Forelimb muscle (tissue), 1 donor: ENCODE results near the gene ABI3BP. TPM values are rescaled to one million over a fixed set of nuclear protein-coding genes. Genes with fewer than 3 reads are reported as not detected.

ENCODE experiments used
- DNase-seq: peaks from one replicate; pipeline ENCODE4 v3.0.0-alpha.2; 2013; ENCODE audit warnings: low read depth
- polyA plus RNA-seq: library from polyadenylated mRNA; unstranded; fragments of 120-200 nt; gene quantifications from one replicate; pipeline ENCODE4 v1.2.1, GENCODE V29; 2013; ENCODE audit not compliant: insufficient read length

Gene ABI3BP
- polyA plus RNA-seq, 1 donor: 265 TPM

DNA sequence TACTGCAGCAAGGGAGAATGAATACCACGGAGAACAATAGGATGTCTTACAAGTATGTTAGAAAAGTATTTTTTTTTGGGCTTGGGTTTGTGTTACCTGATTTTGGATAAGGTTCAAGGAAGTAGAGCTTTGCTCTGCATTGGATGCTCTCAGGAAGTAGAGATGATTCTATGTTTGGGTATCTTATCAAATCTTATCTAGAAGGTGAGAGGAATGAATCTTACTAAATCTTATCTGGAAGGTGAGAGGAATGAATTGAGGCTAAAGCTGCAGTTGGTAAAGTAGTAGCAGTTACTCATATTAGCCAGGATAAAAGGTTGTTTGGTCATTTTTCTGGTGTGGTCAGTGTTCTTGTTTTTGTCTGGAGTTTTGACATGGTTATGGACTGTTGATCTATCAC, 266.5 kb downstream of the ABI3BP start:
- DNase-seq: no peak

DNA sequence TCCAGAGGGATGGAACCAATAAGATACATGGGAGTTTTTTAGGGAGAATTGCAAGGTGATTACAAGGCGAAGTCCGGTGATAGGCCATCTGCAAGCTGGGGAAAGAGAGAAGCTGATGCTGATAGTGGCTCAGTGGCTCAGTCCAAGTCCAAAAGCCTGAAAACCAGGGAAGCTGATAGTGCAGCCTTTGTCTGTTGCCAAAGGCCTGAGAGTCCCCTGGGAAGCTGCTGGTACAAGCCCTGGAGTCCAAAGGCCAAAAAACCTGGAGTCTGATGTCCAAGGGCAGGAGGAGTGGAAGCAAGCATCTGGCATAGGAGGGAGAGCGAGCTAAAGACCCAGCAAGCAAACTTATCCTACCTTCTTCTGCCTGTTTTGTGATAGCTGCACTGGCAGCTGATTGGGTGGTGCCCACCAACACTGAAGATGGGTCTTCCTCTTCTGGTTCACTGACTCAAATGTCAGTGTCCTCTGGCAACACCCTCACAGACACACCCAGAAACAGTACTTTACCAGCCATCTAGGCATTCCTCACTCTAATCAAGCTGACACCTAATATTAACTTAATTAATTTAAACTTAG, 267.2 kb downstream of the ABI3BP start:
- DNase-seq: no peak

DNA sequence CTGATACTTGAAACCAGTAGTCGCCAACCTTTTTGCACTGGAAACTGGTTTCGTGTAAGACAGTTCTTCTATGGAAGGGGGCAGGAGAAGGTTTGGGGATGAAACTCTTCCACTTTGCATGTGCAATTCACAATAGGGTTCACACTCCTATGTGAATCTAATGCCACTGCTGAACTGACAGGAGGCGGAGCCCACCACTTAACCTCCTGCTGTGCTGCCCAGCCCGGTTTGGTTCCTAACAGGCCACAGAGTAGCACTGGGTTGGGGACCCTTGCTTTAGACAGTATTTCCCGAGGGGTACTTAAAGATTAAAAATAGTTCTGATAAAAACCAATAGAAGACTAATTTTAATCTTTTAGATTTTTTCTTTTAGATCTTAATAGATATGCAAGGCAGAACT, 272.8 kb downstream of the ABI3BP start:
- DNase-seq: no peak

DNA sequence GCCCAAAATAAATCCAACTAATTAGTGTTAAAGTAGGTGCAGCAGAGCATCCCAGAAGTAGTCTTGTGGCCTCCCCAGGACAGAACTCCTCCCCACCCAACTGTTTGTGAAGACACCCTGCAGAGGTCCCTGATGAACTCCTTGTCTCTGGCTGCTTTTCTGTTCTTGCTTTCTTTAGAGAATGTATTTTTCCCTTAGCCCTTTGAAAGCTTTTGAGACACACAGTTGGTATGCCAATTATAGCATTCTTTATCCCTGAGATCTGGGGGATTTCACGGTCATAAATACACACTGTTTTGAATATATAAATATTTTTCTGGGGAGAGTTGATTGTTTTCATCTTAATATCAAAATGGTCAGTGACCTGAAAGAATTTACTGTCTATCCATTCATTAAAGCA, 274.1 kb downstream of the ABI3BP start:
- DNase-seq: no peak

DNA sequence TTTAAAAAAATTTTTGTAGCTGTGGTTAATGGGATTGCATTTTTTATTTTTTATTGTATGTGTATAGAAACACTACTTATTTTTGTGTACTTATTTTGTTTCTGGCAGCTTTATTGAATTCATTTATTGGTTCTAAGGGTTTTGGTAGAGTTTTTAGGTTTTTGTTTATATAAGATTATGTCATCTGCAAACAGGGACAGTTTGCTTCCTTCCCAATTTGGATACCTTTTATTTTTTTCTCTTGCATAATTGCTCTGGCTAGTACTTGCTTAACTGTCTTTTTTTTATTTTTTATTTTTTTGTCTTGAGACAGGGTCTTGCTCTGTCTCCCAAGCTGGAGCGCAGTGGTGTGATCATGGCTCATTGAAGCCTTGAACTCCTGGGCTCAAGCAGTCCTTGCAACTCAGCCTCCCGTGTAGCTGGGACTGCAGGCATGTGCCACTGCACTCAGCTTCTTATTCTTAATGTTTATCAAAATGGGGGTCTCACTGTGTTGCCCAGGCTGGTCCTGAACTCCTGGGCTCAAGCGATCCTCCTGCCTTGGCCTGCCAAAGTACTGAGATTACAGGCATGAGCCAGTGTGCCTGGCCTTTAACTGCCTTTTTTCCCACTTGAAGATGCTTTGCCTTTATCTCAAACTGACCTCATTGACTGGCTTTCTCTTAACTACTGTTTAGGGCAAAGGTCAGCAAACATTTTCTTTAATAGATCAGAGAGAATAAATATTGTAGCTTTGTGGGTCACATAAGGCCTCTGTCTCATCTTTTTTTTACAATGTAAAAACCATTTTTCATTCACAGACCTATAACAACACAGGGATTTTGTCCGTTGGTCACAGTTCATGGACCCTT, 275.4 kb downstream of the ABI3BP start:
- DNase-seq: no peak

DNA sequence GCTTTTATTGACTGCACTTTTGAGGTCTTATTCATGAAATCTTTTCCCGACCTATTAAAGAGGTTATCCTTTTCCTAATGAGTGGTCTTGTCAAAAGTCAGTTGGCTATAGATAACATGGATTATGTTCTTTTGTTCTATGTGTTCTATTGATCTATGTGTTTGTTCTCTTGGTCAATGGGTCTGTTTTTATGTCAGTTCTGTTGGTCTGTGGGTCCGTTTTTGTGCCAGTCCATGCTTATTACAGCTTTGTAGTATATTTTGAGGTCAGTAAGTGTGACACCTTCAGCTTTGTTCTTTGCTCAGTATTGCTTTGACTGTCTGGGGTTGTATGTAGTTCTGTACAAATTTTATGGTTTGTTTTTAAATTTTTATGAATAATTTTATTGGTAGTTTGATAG, 276.2 kb downstream of the ABI3BP start:
- DNase-seq: no peak

DNA sequence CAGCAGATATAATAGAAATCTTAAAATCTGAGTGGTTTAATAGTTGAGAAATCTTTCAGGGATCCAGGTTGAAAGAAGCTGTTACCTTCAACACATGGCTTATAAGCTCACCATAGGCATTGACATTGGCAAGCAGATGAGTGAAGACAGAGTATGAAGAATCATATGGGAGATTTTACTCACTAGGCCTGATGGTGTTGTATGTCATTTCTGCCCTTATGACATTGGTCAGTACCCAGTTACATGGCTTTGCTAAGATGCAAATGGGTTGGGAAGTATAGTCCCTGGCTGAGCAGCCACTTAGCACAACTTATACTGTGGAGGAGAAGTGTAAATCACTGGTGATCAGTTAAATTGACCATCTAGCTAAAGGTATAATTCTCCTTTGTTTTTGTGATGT, 278.0 kb downstream of the ABI3BP start:
- DNase-seq: no peak

DNA sequence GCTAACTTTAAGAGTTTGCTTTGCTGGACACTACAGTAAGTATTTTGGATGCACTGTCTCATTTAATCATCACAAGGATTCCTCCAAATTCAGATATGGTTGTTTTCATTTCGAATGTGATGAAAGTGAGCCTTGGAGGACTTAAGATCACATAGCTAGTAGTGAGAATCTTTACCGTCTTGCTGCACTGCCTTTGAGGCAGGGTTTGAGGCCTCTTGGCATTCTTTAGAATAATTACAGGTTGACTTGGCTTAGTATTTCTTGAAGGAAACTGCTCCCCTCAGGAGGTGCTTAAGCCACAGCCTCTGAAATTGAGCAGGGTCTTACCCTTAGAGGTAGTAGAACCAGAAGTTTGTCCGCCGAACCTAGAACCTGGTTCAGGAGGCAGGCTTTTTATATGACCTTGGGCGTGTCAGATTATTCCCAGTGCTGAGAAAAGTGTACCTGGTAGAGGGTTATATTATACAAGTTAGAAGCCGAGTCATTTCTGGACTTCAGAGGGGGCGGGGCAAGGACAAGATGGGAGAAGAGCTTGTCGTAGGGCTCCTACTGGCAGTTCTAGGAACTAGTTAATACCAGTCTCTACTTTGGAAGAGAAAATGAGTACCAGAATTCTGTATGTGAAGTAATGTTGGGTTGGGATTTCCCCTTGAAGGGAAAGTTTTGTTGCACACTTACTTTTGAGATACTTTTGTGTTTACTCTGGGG, 282.8 kb downstream of the ABI3BP start:
- DNase-seq: no peak

DNA sequence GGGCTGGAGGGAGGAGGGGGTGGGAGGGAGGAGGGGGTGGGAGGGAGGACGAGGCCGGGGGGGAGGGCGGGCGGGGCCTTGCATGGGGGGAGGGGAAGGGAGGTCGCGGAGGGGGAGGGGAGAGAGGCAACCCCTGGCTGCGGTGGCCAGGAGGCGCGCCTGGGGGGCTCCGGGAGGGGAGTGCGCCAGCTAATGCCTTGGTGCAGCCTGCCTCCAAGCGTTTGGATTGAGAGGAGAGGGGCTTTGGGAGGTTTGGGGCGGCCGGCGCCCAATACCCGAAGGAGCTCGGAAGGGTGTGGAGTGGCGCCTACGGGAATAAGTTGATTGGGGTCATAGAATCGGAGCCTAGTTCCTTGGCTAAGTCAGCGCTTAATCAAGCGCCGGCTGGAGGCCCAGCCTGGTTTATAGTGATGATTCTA, 283.4 kb downstream of the ABI3BP start:
- no peak for DNase-seq

DNA sequence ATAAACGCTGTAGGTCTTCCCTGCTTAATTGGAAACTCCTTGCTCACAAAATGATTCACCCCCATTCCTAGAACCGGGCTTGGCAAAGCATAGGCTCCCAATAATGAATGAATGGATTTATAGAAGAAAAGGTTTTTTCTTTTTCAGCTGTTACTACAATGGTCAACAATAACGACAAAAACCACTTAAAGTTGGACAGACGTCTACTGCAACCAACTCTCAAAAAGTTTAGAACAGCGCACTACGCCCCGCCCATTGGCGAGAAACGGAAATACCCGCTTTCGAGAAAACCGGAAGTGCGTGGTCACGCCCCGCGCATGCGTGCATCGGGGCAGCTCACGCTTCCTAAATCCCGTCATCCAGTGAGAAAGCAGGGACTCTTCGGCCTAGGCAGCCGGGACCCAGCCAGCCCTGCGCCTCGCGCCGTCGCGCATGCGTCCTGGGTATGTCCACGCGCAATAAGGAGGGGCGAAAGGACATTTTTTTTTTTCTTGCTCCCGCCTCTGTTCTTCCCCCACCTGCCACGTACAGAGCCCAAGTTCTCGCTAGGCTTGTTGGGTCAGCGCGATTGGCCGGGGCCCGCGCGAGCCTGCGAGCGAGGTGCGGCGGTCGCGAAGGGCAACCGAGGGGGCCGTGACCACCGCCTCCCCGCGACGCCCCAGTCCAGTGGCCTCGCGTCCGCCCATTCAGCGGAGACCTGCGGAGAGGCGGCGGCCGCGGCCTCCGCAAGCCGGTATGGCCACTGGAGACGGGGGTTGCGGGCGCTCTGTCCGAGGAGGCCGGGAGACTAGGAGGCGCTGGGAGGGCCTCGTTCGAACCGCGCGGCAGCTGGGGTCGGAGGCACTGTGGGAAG, 284.0 kb downstream of the ABI3BP start, which contains the start of gene TFG:
TSS of gene TFG (plus strand) at position 506 of the 853 bp plus-strand sequence. CDS start 4,192 bp downstream, outside the sequence.
- peak; percentile 98 for DNase-seq

DNA sequence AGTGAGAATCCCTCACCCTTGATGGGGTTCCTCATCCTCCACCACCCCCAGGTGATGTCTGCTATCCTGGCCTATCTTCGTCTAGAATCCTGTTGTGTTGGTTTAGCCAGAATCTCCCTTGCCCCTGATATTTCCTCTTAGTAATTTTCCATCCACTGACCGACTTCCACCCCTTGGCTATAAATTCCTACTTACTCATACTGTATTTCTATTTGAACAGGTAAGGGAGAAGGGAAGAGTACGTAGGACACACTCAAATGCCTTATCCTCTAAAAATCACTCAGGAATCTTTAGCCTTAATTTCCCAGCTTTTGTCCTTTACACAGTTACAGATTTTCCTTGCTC, 284.6 kb downstream of the ABI3BP start:
- DNase-seq: no peak

DNA sequence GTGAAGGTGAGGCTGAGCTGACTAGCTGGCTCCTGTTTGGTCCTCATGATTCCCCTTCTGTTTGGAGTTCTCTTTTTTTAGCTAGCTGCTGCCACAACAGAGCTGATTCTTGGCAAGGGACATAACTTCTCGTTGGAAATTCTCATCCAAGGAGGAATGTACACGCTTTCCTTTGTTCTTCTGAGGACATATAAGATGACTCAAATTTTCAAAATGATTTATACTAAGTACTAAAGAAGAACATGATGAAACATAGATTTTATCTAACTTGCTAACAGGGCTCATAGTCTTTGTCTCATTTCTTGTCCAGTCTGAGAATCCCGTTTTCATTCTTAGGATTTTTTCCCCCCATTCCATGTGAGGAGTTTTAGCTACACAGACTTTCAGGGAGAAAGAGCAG, 286.9 kb downstream of the ABI3BP start:
- DNase-seq: no peak

DNA sequence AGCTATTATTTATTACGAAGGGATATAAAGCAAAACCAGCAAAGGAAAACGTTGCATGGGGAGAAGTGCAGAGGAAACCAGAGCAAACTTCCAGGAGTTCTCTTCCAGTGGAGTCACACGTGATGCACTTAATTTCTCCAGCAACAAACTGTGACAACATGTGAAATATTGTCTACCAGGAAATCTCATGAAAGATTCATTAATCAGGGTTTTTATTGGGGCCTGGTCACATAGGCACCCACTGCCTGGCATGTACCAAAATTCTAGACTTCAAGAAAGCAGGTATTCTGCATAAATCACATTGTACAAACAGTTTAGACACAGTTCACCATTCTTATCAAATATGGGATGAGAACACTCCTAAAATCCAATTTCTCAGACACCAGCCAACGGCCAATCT, 289.4 kb downstream of the ABI3BP start:
- DNase-seq: no peak

DNA sequence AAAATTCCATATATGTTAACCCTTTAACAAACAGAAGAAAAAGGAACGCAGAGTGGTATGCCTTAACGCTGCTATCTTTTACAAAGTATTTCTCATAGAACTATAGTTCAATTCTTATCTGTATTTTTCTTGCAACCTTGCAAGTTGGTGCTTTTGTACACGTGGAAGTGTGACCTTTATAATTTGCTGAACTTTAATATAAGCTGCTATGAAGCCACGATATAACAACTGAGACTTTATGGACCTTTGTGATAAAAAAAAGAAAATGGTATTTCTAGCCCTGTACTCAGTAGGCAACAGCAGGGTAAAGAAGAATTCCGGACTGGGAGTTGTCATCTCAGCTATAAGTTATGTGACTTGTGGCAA, 290.3 kb downstream of the ABI3BP start:
- no peak for DNase-seq

DNA sequence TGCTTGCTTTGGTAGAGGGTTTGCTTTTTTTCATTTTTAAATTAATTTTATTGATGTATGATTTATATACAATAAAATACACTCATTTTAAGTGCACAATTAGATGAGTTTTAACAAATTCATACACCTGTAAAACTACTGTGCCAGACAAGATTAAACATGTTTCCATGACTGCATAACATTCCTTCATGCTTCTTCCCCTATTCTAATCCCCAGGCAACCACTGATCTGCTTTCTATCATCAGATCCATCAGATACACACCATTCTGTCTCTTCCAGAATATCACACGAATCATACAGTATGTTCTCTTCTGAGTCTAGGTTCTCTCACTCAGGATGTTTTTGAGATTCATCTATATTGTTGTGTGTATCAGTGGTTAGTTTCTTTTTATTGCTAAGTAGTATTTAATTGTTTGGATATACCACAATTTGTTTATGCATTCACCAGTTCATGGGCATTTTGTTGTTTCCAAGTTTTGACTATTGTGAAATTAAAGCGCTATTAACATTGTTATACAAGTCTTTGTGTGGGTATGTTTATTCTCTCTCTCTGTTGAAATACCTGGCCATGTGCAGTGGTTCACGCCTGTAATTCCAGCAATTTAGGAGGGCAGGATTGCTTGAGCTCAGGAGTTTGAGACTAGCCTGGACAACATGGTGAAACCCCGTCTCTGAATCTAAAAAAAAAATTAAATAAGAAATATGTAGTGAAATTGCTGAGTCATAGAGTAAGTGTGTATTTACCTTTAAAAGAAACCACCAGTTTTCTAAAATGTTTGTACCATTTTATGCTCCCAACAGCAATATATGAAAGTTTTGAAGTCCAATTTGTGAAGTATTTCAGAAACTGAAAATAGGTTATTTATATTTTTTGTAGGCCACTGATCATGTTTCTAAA, 290.9 kb downstream of the ABI3BP start:
- no peak for DNase-seq

DNA sequence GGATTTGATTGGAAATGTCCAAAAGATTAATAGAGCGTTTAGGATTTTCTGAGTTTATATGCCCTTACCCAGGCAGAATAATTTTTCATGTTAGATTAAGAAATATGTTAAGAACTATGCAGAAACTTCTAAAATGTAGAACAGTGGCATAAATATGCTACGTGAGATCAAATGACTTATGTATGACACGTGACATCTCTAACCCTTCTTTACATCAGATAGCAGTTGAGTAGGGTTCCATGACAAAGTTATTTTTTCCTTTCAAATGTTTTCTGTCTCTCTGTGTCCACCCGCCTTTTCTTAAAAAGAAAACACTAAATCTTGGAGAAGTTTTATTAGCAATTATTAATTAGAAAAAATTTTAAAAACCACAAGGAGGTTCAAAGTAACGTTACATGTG, 292.5 kb downstream of the ABI3BP start:
- DNase-seq: no peak
